ENCODE measurements around the gene TRIM66.

Gene TRIM66

DNA sequence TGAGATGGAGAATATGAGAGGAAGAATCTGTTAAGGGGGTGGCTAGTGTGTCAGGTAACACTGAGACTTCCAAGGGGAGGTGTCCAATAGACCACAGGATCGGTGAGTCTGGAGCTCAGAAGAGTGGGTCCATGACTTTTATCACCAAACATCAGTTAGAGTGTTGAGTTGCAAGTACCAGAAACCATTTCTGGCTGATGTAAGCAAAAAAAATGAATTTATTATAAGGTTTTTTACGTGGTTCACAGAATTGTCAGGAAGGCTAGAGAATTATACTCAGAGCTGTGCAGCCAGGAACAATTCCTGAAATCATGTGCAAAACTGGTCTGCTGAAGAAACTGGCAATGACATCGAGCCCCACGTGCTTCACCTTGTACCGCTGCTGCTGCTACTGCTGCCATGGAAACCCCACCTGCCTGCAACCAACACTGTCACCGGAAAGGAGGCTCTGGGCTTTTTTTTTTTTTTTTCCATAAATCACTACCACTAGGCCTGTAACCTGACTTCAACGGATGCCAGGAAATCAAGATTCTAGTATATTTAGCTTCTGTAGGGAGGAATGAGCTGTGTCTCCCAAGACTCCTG lies 71.8 kb downstream of the TRIM66 start:
- TF ChIP-seq EP300 (IDR thresholded peaks at IDR 0.05; ENCODE audit: borderline replicate concordance) (no peak), FOXM1 (IDR thresholded peaks at IDR 0.05; ENCODE audit: borderline replicate concordance, low read depth) (no peak), NFIC (IDR thresholded peaks at IDR 0.05) (no peak), CEBPB (IDR thresholded peaks at IDR 0.05) (no peak), RAD21 (IDR thresholded peaks at IDR 0.05; ENCODE audit: low read depth) (no peak), YY1 (IDR thresholded peaks at IDR 0.05; ENCODE audit: low read depth) (no peak), TAF1 (IDR thresholded peaks at IDR 0.05; ENCODE audit: low read depth) (no peak), TEAD4 (IDR thresholded peaks at IDR 0.05) (no peak), ZBTB7A (IDR thresholded peaks at IDR 0.05; ENCODE audit: low read depth) (no peak), CREB1 (IDR thresholded peaks at IDR 0.05; ENCODE audit: low read depth) (no peak), TCF12 (IDR thresholded peaks at IDR 0.05; ENCODE audit: low read depth) (no peak), EGR1 (IDR thresholded peaks at IDR 0.05) (no peak)
- TF ChIP-seq, protein P1, sequence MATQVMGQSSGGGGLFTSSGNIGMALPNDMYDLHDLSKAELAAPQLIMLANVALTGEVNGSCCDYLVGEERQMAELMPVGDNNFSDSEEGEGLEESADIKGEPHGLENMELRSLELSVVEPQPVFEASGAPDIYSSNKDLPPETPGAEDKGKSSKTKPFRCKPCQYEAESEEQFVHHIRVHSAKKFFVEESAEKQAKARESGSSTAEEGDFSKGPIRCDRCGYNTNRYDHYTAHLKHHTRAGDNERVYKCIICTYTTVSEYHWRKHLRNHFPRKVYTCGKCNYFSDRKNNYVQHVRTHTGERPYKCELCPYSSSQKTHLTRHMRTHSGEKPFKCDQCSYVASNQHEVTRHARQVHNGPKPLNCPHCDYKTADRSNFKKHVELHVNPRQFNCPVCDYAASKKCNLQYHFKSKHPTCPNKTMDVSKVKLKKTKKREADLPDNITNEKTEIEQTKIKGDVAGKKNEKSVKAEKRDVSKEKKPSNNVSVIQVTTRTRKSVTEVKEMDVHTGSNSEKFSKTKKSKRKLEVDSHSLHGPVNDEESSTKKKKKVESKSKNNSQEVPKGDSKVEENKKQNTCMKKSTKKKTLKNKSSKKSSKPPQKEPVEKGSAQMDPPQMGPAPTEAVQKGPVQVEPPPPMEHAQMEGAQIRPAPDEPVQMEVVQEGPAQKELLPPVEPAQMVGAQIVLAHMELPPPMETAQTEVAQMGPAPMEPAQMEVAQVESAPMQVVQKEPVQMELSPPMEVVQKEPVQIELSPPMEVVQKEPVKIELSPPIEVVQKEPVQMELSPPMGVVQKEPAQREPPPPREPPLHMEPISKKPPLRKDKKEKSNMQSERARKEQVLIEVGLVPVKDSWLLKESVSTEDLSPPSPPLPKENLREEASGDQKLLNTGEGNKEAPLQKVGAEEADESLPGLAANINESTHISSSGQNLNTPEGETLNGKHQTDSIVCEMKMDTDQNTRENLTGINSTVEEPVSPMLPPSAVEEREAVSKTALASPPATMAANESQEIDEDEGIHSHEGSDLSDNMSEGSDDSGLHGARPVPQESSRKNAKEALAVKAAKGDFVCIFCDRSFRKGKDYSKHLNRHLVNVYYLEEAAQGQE (IDR thresholded peaks at IDR 0.05; ENCODE audit: low read depth): no peak
- TF ChIP-seq, protein P2, sequence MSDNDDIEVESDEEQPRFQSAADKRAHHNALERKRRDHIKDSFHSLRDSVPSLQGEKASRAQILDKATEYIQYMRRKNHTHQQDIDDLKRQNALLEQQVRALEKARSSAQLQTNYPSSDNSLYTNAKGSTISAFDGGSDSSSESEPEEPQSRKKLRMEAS (IDR thresholded peaks at IDR 0.05): no peak
- TF ChIP-seq, protein P3, sequence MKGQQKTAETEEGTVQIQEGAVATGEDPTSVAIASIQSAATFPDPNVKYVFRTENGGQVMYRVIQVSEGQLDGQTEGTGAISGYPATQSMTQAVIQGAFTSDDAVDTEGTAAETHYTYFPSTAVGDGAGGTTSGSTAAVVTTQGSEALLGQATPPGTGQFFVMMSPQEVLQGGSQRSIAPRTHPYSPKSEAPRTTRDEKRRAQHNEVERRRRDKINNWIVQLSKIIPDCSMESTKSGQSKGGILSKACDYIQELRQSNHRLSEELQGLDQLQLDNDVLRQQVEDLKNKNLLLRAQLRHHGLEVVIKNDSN (IDR thresholded peaks at IDR 0.05): no peak

DNA sequence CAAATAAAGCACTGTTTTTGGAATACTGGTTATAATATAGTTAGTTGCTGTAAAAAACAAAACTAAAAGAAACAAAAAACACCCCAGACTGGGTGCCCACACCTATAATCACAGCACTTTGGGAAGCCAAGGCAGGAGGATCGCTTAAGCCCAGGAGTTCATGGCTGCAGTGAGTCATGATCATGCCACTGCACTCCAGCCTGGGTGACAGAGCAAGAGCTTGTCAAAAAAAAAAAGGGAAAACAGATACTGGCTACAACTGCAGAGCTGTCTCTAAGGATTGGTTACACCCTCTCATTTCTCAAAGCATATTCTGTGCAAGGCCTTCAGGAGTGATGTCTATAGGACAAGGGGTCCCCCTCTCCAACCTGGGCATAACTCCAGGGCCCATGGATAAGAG lies 73.8 kb downstream of the TRIM66 start:
- no peak for TF ChIP-seq CREB1 (IDR thresholded peaks at IDR 0.05; ENCODE audit: low read depth)
- TF ChIP-seq, protein P2 (IDR thresholded peaks at IDR 0.05): no peak
- no peak for TF ChIP-seq CEBPB (IDR thresholded peaks at IDR 0.05)
- TF ChIP-seq TCF12 (IDR thresholded peaks at IDR 0.05; ENCODE audit: low read depth): no peak
- no peak for TF ChIP-seq RAD21 (IDR thresholded peaks at IDR 0.05; ENCODE audit: low read depth)
- no peak for TF ChIP-seq TEAD4 (IDR thresholded peaks at IDR 0.05)
- no peak for TF ChIP-seq NFIC (IDR thresholded peaks at IDR 0.05)
- no peak for TF ChIP-seq TAF1 (IDR thresholded peaks at IDR 0.05; ENCODE audit: low read depth)
- TF ChIP-seq EGR1 (IDR thresholded peaks at IDR 0.05): no peak
- TF ChIP-seq EP300 (IDR thresholded peaks at IDR 0.05; ENCODE audit: borderline replicate concordance): no peak
- TF ChIP-seq, protein P3 (IDR thresholded peaks at IDR 0.05): no peak
- TF ChIP-seq YY1 (IDR thresholded peaks at IDR 0.05; ENCODE audit: low read depth): no peak
- TF ChIP-seq ZBTB7A (IDR thresholded peaks at IDR 0.05; ENCODE audit: low read depth): no peak
- no peak for TF ChIP-seq FOXM1 (IDR thresholded peaks at IDR 0.05; ENCODE audit: borderline replicate concordance, low read depth)
- TF ChIP-seq, protein P1 (IDR thresholded peaks at IDR 0.05; ENCODE audit: low read depth): no peak

DNA sequence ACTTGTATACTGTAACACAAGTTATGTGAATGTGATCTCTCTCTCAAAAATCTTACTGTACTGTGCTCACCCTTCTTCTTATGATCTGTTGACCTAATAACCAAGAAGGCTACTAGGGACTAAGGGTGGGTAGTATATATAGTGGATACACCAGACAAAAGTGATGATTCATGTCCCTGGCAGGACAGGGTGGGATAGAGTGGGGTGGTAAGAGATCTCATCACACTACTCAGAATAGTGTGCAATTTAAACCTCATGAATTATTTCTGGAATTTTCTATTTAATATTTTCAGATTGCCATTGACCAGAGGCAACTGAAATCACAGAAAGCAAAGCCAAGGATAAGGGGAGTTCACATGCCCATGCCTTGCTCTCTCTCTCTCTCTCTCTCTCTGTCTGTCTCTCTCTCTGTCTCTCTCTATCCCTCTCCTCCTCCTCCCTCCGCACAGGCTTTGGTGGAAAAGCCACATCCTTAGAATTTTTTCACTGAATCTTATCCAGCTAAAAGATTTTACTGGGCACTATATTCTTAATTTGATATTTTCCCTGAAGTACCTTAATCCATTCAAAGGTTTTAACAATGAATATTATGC lies 76.4 kb downstream of the TRIM66 start:
- TF ChIP-seq, protein P1 (IDR thresholded peaks at IDR 0.05; ENCODE audit: low read depth): no peak
- TF ChIP-seq TEAD4 (IDR thresholded peaks at IDR 0.05): no peak
- TF ChIP-seq FOXM1 (IDR thresholded peaks at IDR 0.05; ENCODE audit: borderline replicate concordance, low read depth): no peak
- no peak for TF ChIP-seq CEBPB (IDR thresholded peaks at IDR 0.05)
- no peak for TF ChIP-seq CREB1 (IDR thresholded peaks at IDR 0.05; ENCODE audit: low read depth)
- TF ChIP-seq, protein P3 (IDR thresholded peaks at IDR 0.05): no peak
- TF ChIP-seq, protein P2 (IDR thresholded peaks at IDR 0.05): no peak
- no peak for TF ChIP-seq EP300 (IDR thresholded peaks at IDR 0.05; ENCODE audit: borderline replicate concordance)
- no peak for TF ChIP-seq NFIC (IDR thresholded peaks at IDR 0.05)
- TF ChIP-seq YY1 (IDR thresholded peaks at IDR 0.05; ENCODE audit: low read depth): no peak
- no peak for TF ChIP-seq EGR1 (IDR thresholded peaks at IDR 0.05)
- TF ChIP-seq RAD21 (IDR thresholded peaks at IDR 0.05; ENCODE audit: low read depth): no peak
- TF ChIP-seq TAF1 (IDR thresholded peaks at IDR 0.05; ENCODE audit: low read depth): no peak
- no peak for TF ChIP-seq ZBTB7A (IDR thresholded peaks at IDR 0.05; ENCODE audit: low read depth)
- TF ChIP-seq TCF12 (IDR thresholded peaks at IDR 0.05; ENCODE audit: low read depth): no peak
